ENCODE measurements around the gene PLEKHA1.

Gene PLEKHA1

GRCh38 chr10:122376364-122376961 is 2.0 kb downstream of the PLEKHA1 start:
- no peak for DNase-seq

DNA sequence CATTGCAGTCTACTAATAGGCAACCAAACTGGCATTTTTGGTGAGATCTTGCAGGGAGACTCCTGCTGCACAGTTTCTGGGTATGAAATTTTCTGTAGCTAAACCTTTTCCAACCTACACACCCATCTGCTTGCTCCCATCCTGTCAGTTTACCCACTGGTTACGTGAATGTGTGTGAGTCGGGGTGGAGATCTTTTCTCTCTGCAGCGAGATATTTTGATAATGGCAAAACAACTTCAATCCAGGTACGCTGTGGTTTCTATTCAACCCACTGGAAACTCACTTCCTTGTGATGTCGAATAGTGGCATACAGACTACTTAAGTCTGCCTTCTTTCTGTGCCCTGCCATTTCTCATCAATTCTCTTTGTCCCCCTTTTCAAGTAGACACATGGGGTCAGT is 4.5 kb downstream of the PLEKHA1 start:
- no peak for DNase-seq

GRCh38 chr10:122379537-122379936 is 5.0 kb downstream of the PLEKHA1 start:
- no peak for DNase-seq

- DNase-seq = no peak
Measured at GRCh38 chr10:122380703-122381102, 6.2 kb downstream of the PLEKHA1 start.

DNA sequence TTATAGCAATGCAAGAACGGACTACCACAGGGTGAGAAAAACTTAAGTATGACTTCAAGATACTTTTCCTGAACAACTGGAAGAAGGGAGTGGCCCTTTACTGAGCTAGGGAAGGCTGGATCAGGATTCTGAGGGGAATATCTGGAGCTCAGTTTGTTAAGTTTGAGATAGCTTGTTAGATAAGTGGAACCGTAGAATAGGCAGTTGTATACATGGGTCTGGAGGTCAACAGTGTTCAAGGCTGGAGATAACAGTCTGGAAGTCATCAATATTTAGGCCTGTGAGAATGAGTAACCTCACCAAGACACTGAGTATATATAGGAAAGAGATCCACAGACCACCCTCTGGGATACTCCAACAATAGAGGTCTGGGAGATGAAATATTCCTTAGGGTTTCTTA is 7.2 kb downstream of the PLEKHA1 start:
- DNase-seq = no peak

GRCh38 chr10:122386514-122386913 is 12.0 kb downstream of the PLEKHA1 start:
- DNase-seq = no peak

GRCh38 chr10:122387572-122387971 is 13.1 kb downstream of the PLEKHA1 start:
- DNase-seq = no peak

GRCh38 chr10:122388287-122388997 is 13.9 kb downstream of the PLEKHA1 start:
- no peak for DNase-seq

- DNase-seq = no peak
Measured at GRCh38 chr10:122390271-122390670, 15.8 kb downstream of the PLEKHA1 start.

GRCh38 chr10:122390679-122391078 is 16.2 kb downstream of the PLEKHA1 start:
- DNase-seq = no peak

DNA sequence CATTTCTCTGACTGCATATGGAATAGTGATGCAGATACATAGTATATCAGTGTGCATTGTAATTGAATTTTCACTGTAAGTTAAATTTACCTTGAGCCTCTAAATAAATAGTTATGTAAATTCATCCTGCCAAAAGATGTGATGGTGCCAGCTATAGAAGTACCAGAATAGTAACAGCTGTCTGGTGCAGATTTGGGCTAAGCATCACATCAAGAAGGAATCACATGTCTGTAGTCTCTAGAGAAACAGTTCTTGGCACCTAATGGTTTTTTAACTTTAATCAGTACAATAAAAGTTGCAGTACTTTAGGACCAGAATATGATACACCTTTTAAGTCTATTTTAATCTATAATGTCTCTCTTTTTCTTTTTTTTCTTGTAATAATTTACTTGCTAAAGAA is 17.4 kb downstream of the PLEKHA1 start:
- no peak for DNase-seq

DNA sequence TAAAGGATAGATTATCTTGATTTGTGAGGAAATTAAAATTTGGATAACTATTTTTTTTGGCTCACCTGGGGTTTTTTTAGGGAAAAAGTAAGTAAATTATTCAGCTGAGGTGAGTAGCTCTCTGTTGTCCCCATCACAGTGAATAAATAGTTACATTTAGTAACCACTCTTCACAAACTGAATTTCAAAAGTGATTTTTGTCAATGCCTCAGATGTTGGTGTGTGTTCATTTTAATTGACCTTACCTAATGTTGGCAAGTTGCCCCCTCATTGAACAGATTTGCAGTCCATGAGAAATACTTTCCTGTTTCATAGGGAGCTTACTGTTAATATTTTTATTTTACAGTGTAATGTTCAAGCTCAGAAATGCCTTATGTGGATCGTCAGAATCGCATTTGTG is 18.3 kb downstream of the PLEKHA1 start:
- DNase-seq = no peak

DNA sequence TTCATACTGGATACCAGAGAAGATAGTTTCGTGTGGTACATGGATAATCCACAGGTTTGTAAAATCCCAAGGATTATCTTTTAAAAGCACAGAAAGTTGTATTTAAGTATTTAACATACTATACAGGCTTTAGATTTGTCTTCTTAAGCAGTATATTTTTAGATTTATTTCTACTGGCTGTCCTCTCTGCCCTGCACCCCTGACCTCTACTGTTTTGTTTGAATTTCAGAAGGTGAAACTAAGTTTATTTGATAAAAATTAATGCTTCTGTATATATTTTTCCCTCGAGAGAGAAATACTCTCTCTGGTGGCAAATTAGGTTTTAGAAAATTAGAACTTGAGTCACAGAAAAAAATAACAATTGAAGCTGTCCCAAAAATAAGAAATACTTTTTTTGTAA is 18.8 kb downstream of the PLEKHA1 start:
- DNase-seq = no peak

DNA sequence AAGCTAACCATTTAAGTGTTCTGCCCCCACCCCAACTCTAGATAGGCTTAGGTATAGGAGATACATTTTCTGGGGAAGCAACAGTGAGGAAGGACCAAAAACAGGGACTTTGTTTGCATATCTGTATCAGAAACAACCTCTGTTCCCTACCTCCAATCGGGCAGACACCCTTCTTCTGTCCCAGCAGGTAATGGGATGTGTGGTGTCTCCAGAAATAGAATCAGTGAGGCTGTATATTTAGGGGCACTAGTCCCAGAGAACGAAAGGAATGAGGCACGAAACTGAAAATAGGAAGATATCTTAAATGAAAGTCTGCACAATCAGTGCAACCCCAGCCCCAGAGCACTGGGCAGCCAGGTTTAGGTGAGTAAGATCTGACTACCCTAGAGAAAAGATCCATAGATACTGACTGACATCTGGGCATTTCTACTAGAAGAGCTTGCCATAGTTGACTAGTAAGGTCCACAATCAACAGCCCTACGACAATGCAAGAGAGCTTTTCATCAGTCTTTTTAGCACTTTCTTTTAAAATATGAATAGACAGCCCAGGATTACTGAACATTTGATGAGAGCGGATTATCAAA is 28.1 kb downstream of the PLEKHA1 start:
- DNase-seq = no peak

- DNase-seq = no peak
Measured at GRCh38 chr10:122404576-122404975, 30.1 kb downstream of the PLEKHA1 start.

DNA sequence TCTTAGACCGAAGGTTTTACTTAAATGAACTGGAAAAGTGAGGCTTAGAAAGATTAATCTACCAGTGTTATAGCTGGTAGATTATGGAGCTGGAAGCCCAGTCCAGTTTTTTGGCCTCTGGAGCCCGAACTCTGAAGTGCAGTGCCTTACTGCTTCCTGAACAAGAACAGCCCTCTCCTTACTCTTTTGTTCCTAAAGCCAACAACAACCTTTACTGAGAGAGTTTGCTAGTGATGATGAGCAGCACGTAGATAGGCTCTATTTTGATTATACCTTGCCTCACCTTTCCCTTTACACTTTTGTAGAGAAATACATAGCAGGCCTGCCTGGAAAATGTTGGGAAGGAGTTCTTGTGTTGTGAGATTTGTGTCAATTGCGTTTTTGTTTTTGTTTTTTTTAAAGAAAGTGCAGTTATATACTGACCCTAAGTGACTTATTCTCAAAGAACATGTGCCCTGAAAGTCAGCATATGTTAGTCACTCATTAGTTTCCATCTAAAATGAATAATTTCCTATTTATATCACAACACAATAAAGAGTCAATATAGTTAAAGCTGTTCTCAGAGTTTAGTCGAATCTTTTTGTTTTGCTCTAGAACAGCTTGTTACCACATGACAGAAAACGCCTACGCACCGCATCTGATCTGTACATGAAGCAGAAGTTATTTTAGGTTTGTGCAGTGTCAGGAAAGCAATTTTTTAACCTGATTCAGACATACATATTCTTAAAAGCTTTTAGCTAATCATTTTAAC is 33.0 kb downstream of the PLEKHA1 start:
- DNase-seq = peak in 6 of 51 donors; percentile 2 to 55 (median 4)

DNA sequence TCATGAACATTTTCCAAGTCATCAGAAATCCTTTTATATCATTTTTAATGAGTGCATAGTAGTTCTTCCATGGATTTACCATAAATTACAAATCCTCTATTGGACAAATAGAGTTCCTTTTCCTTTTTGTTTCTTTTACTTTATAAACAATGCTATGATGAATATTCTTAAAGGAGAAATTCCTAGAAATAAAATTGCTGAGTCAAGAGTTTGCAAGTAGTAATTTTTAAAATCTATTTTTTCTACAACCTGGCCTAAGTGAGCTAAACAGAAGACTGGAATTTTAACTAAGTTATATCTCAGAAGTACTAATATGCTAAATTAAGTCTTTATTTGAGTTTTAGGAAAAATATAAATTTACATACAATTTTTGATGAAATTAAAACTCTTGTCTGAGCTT is 38.8 kb downstream of the PLEKHA1 start:
- DNase-seq = no peak

DNA sequence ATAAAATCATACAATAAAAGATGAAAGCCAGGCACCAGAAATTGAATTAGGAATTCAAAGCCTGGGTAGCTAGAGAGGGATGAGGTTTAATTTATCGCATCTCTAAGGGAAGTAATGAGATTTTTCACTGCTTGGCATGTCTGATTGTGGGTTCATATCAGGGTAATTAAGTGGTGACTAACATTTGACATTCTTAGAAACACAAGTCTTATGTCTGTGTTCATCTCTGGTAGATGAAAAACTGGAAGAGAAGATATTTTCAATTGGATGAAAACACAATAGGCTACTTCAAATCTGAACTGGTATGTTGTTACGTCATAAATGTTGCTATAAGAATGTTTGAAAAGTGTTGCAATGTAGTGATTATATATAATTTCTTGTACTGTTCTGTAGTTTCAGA is 43.2 kb downstream of the PLEKHA1 start:
- no peak for DNase-seq

- DNase-seq = no peak
Measured at GRCh38 chr10:122419016-122419415, 44.5 kb downstream of the PLEKHA1 start.

- DNase-seq = peak in 1 of 51 donors; percentile 26
Measured at GRCh38 chr10:122419876-122420623, 45.5 kb downstream of the PLEKHA1 start.

DNA sequence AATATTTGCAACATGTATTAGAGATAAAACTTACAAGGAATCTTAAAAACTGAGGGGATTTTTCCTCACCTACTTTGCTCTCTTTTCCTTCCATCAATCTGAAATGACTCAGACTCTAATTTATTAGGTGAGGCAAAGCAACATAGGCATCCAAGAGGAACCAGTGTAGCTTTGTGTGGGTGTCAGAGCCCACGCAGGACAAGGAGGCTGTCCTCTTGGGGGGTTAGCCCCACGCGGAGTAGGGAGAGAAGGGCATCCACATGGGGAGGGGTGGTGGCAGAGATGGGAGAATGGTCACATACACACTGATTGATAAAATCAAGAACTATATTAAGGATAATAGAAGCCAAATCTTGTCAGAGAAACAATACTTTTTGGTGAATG is 46.1 kb downstream of the PLEKHA1 start:
- DNase-seq = no peak
